OCI-LY1 (cell line): ENCODE results near the gene GNAT1.

Experiments used
- H2AFZ ChIP-seq: fragments of 200-600 bp; sonication (generic), shearing (Covaris generic); 2 replicates; pipeline ENCODE4 v1.6.0; 2014; ENCODE audit warnings: antibody characterized with exemption, mild to moderate bottlenecking, low read length
- H3F3A ChIP-seq: fragments of 200-600 bp; sonication (generic), shearing (Covaris generic); 2 replicates; pipeline ENCODE4 v1.6.0; 2014; ENCODE audit warnings: mild to moderate bottlenecking, antibody characterized with exemption, low read length, moderate library complexity; ENCODE audit not compliant: insufficient read depth
- H3K27ac ChIP-seq: fragments of 200-600 bp; sonication (generic); 2 replicates; pipeline ENCODE4 v1.5.1; 2014; ENCODE audit warnings: low read length, mixed run types, mild to moderate bottlenecking, low read depth; ENCODE audit not compliant: poor library complexity, severe bottlenecking
- H3K27me3 ChIP-seq: fragments of 200-600 bp; sonication (generic); 2 replicates; pipeline ENCODE4 v1.6.0; 2014; ENCODE audit warnings: antibody characterized with exemption, mild to moderate bottlenecking, low read length, moderate library complexity; ENCODE audit not compliant: insufficient read depth
- H3K36me3 ChIP-seq: fragments of 200-600 bp; sonication (generic); 2 replicates; pipeline ENCODE4 v1.6.1; 2014; ENCODE audit warnings: mild to moderate bottlenecking, antibody characterized with exemption, low read length, moderate library complexity, mixed read lengths; ENCODE audit not compliant: insufficient read depth
- H3K4me1 ChIP-seq: fragments of 200-600 bp; sonication (generic); 2 replicates; pipeline ENCODE4 v1.5.1; 2014; ENCODE audit warnings: mild to moderate bottlenecking, low read length, moderate library complexity; ENCODE audit not compliant: insufficient read depth, severe bottlenecking
- H3K4me2 ChIP-seq: fragments of 200-600 bp; sonication (generic), shearing (Covaris generic); 2 replicates; pipeline ENCODE4 v1.6.1; 2014; ENCODE audit warnings: low read length
- H3K4me3 ChIP-seq: fragments of 200-600 bp; sonication (generic); 2 replicates; pipeline ENCODE4 v1.5.1; 2014; ENCODE audit warnings: low read length, low read depth, mild to moderate bottlenecking, mixed read lengths; ENCODE audit not compliant: poor library complexity, severe bottlenecking
- H3K79me2 ChIP-seq: fragments of 200-600 bp; shearing (Covaris generic); 2 replicates; pipeline ENCODE4 v1.6.1; 2016; ENCODE audit warnings: mixed run types, low read length, mixed read lengths; ENCODE audit not compliant: insufficient read depth
- H3K9ac ChIP-seq: fragments of 200-600 bp; sonication (generic), shearing (Covaris generic); 2 replicates; pipeline ENCODE4 v1.6.1; 2014; ENCODE audit warnings: mild to moderate bottlenecking, low read length, mixed read lengths
- H3K9me2 ChIP-seq: fragments of 200-600 bp; sonication (generic), shearing (Covaris generic); 2 replicates; pipeline ENCODE4 v1.6.1; 2014; ENCODE audit warnings: low read depth, mild to moderate bottlenecking, low read length, mixed read lengths
- H3K9me3 ChIP-seq: fragments of 200-600 bp; shearing (Covaris generic); 2 replicates; pipeline ENCODE4 v1.6.1; 2014; ENCODE audit warnings: low read length, mixed read lengths
- H4K20me1 ChIP-seq: fragments of 200-600 bp; sonication (generic), shearing (Covaris generic); 2 replicates; pipeline ENCODE4 v1.6.0; 2016; ENCODE audit warnings: mild to moderate bottlenecking, low read length; ENCODE audit not compliant: insufficient read depth
- CTCF ChIP-seq: fragments of 200-600 bp; sonication (generic), shearing (Covaris generic); IDR thresholded peaks from 2 replicates; pipeline ENCODE4 v1.5.1; 2017; ENCODE audit warnings: mild to moderate bottlenecking, antibody characterized with exemption, low read length, moderate library complexity, mixed read lengths
- EZH2 ChIP-seq: fragments of 200-600 bp; sonication (generic), shearing (Covaris generic); IDR thresholded peaks from 2 replicates; pipeline ENCODE4 v1.8.0; 2017; ENCODE audit warnings: borderline replicate concordance, mixed run types, mild to moderate bottlenecking, antibody characterized with exemption, low read length, moderate library complexity, mixed read lengths

The GNAT1 gene

GRCh38 chr3:50147447-50147846 is 44.0 kb upstream of the GNAT1 start:
- no peaks in the 10 kb centered on the region for H3K9me3 ChIP-seq
- H3K9me2 ChIP-seq, result no peaks in the 10 kb centered on the region
- H3K79me2 ChIP-seq, result no peaks in the 10 kb centered on the region
- H3K27ac ChIP-seq, result no peak overlapping the region
- no peak overlapping the region for H2AFZ ChIP-seq
- H3K9ac ChIP-seq, result no peak overlapping the region
- no peak overlapping the region for H3K4me2 ChIP-seq
- H3F3A ChIP-seq, result no peaks in the 10 kb centered on the region
- TF ChIP-seq EZH2 (no peak), CTCF (no peak)
- H3K27me3 ChIP-seq, result peaks cover 4% of the 10 kb centered on the region
- H3K4me3 ChIP-seq, result no peak overlapping the region
- no peaks in the 10 kb centered on the region for H3K4me1 ChIP-seq
- no peaks in the 10 kb centered on the region for H4K20me1 ChIP-seq
- H3K36me3 ChIP-seq, result no peaks in the 10 kb centered on the region

GRCh38 chr3:50147861-50148260 is 43.5 kb upstream of the GNAT1 start:
- Histone ChIP-seq H3K36me3 (no peaks in the 10 kb centered on the region), H4K20me1 (no peaks in the 10 kb centered on the region), H3K79me2 (no peaks in the 10 kb centered on the region), H3K27ac (no peak overlapping the region), H3K9ac (no peak overlapping the region), H3K4me2 (no peak overlapping the region), H3K4me1 (no peaks in the 10 kb centered on the region), H2AFZ (no peak overlapping the region), H3F3A (no peaks in the 10 kb centered on the region), H3K27me3 (peaks cover 4% of the 10 kb centered on the region), H3K9me3 (no peaks in the 10 kb centered on the region), H3K9me2 (no peaks in the 10 kb centered on the region), H3K4me3 (no peak overlapping the region)
- TF ChIP-seq CTCF (no peak), EZH2 (no peak)

GRCh38 chr3:50150404-50150750 is 41.0 kb upstream of the GNAT1 start:
- no peaks in the 10 kb centered on the region for H3K36me3 ChIP-seq
- no peak overlapping the region for H3K9ac ChIP-seq
- no peaks in the 10 kb centered on the region for H3K79me2 ChIP-seq
- no peak overlapping the region for H3K4me3 ChIP-seq
- no peaks in the 10 kb centered on the region for H3K9me2 ChIP-seq
- TF ChIP-seq EZH2, result no peak
- no peak for TF ChIP-seq CTCF
- no peaks in the 10 kb centered on the region for H3K9me3 ChIP-seq
- no peak overlapping the region for H2AFZ ChIP-seq
- H3K27ac ChIP-seq, result no peak overlapping the region
- H3K27me3 ChIP-seq, result no peaks in the 10 kb centered on the region
- H4K20me1 ChIP-seq, result no peaks in the 10 kb centered on the region
- no peak overlapping the region for H3K4me2 ChIP-seq
- H3K4me1 ChIP-seq, result peaks cover 6% of the 10 kb centered on the region
- H3F3A ChIP-seq, result no peaks in the 10 kb centered on the region
